ENCODE results near the gene ANTXR1. TPM values are rescaled to one million over a fixed set of nuclear protein-coding genes. Genes with fewer than 3 reads are reported as not detected.
A peak's percentile ranks its signal among the peaks of the same experiment; 100 is the strongest.

Gene ANTXR1
- total and polyA plus RNA-seq, 2 experiments from 2014 or later = 128 to 191 TPM

- H4K20me1 ChIP-seq (ENCODE audit: insufficient read depth) = peaks cover 21% of the 10 kb centered on the region; the same call in 1 of the 2 replicates
- no peak overlapping the region for H2AFZ ChIP-seq
- H3F3A ChIP-seq (ENCODE audit: insufficient read depth) = peaks cover 50% of the 10 kb centered on the region
- no peaks in the 10 kb centered on the region for H3K36me3 ChIP-seq (ENCODE audit: low read depth)
- peaks cover 74% of the 10 kb centered on the region for H3K4me1 ChIP-seq (ENCODE audit: insufficient read depth)
- H3K27ac ChIP-seq = no peak overlapping the region; the same call in 1 of the 2 replicates
- H3K79me2 ChIP-seq (ENCODE audit: insufficient read depth) = peaks cover 100% of the 10 kb centered on the region
- in situ Hi-C loops (cut with MboI) = no loop called here
- H3K4me2 ChIP-seq (ENCODE audit: unreplicated experiment) = no peak overlapping the region
- TF ChIP-seq EZH2 (IDR thresholded peaks at IDR 0.05; ENCODE audit: insufficient read depth, poor library complexity, severe bottlenecking) = no peak
- no peak for TF ChIP-seq EZH2phosphoT487 (IDR thresholded peaks at IDR 0.05; ENCODE audit: insufficient read depth, low read depth)
- no peaks in the 10 kb centered on the region for H3K9me2 ChIP-seq (ENCODE audit: insufficient read depth)
- H3K9me3 ChIP-seq (ENCODE audit: low read depth) = no peaks in the 10 kb centered on the region
- no peaks in the 10 kb centered on the region for H3K27me3 ChIP-seq (replicated peaks; ENCODE audit: insufficient read depth)
- DNase-seq = no peak
- H3K4me3 ChIP-seq = no peak overlapping the region
- H3K9ac ChIP-seq = no peak overlapping the region
- 61 to 66% methylated on average over 8 of the region's 8 CpGs for WGBS, 2 experiments (ENCODE audit: low coverage in 1 of 2, low lambda C conversion rate in 2 of 2, missing lambda C conversion rate in 2 of 2)
Observed at GRCh38 chr2:69020496-69021426, 7.8 kb downstream of the ANTXR1 start.

- no peaks in the 10 kb centered on the region for H3K36me3 ChIP-seq (ENCODE audit: low read depth)
- in situ Hi-C loops (cut with MboI) = no loop called here
- WGBS, 2 experiments (ENCODE audit: low coverage in 1 of 2, low lambda C conversion rate in 2 of 2, missing lambda C conversion rate in 2 of 2) = 89% methylated on average over 4 of the region's 4 CpGs
- peaks cover 25% of the 10 kb centered on the region; the same call in 1 of the 2 replicates for H4K20me1 ChIP-seq (ENCODE audit: insufficient read depth)
- H3K4me3 ChIP-seq = no peak overlapping the region
- no peak overlapping the region for H3K9ac ChIP-seq
- H3K27me3 ChIP-seq (replicated peaks; ENCODE audit: insufficient read depth) = no peaks in the 10 kb centered on the region
- no peak overlapping the region for H3K4me2 ChIP-seq (ENCODE audit: unreplicated experiment)
- TF ChIP-seq EZH2phosphoT487 (IDR thresholded peaks at IDR 0.05; ENCODE audit: insufficient read depth, low read depth) (no peak), EZH2 (IDR thresholded peaks at IDR 0.05; ENCODE audit: insufficient read depth, poor library complexity, severe bottlenecking) (no peak)
- H3K9me2 ChIP-seq (ENCODE audit: insufficient read depth) = no peaks in the 10 kb centered on the region
- peaks cover 47% of the 10 kb centered on the region for H3F3A ChIP-seq (ENCODE audit: insufficient read depth)
- H2AFZ ChIP-seq = no peak overlapping the region
- no peak overlapping the region for H3K27ac ChIP-seq
- H3K79me2 ChIP-seq (ENCODE audit: insufficient read depth) = peaks cover 100% of the 10 kb centered on the region
- H3K9me3 ChIP-seq (ENCODE audit: low read depth) = no peaks in the 10 kb centered on the region
- no peak for DNase-seq
- peaks cover 74% of the 10 kb centered on the region for H3K4me1 ChIP-seq (ENCODE audit: insufficient read depth)
Observed at GRCh38 chr2:69021727-69022126, 8.7 kb downstream of the ANTXR1 start.

- Histone ChIP-seq H3K27me3 (replicated peaks; ENCODE audit: insufficient read depth) (no peaks in the 10 kb centered on the region), H3K36me3 (ENCODE audit: low read depth) (no peaks in the 10 kb centered on the region), H3K4me1 (ENCODE audit: insufficient read depth) (peaks cover 69% of the 10 kb centered on the region), H3F3A (ENCODE audit: insufficient read depth) (peaks cover 39% of the 10 kb centered on the region), H3K9me3 (ENCODE audit: low read depth) (no peaks in the 10 kb centered on the region), H3K9me2 (ENCODE audit: insufficient read depth) (no peaks in the 10 kb centered on the region), H2AFZ (no peak overlapping the region), H3K79me2 (ENCODE audit: insufficient read depth) (peaks cover 100% of the 10 kb centered on the region), H3K9ac (no peak overlapping the region), H3K27ac (no peak overlapping the region), H3K4me3 (no peak overlapping the region), H4K20me1 (ENCODE audit: insufficient read depth) (peaks cover 25% of the 10 kb centered on the region; the same call in 1 of the 2 replicates), H3K4me2 (ENCODE audit: unreplicated experiment) (no peak overlapping the region)
- TF ChIP-seq EZH2phosphoT487 (IDR thresholded peaks at IDR 0.05; ENCODE audit: insufficient read depth, low read depth) = no peak
- TF ChIP-seq EZH2 (IDR thresholded peaks at IDR 0.05; ENCODE audit: insufficient read depth, poor library complexity, severe bottlenecking) = no peak
- WGBS, 2 experiments (ENCODE audit: low coverage in 1 of 2, low lambda C conversion rate in 2 of 2, missing lambda C conversion rate in 2 of 2) = 8 to 28% methylated on average over 1 of the region's 1 CpG
- in situ Hi-C loops (cut with MboI) = no loop called here
- peak; percentile 61 for DNase-seq
Observed at GRCh38 chr2:69022548-69022947, 9.6 kb downstream of the ANTXR1 start.

GRCh38 chr2:69023236-69023635 lies 10.3 kb downstream of the ANTXR1 start:
- Histone ChIP-seq H3F3A (ENCODE audit: insufficient read depth) (peaks cover 33% of the 10 kb centered on the region; the same call in 1 of the 2 replicates), H3K4me1 (ENCODE audit: insufficient read depth) (peaks cover 62% of the 10 kb centered on the region), H3K9me2 (ENCODE audit: insufficient read depth) (no peaks in the 10 kb centered on the region), H2AFZ (no peak overlapping the region), H3K36me3 (ENCODE audit: low read depth) (no peaks in the 10 kb centered on the region), H3K4me3 (no peak overlapping the region), H3K27me3 (replicated peaks; ENCODE audit: insufficient read depth) (no peaks in the 10 kb centered on the region), H3K27ac (no peak overlapping the region), H3K4me2 (ENCODE audit: unreplicated experiment) (no peak overlapping the region), H3K79me2 (ENCODE audit: insufficient read depth) (peaks cover 100% of the 10 kb centered on the region), H3K9ac (no peak overlapping the region), H3K9me3 (ENCODE audit: low read depth) (no peaks in the 10 kb centered on the region), H4K20me1 (ENCODE audit: insufficient read depth) (peaks cover 25% of the 10 kb centered on the region; the same call in 1 of the 2 replicates)
- in situ Hi-C loops (cut with MboI) = no loop called here
- TF ChIP-seq EZH2phosphoT487 (IDR thresholded peaks at IDR 0.05; ENCODE audit: insufficient read depth, low read depth) (no peak), EZH2 (IDR thresholded peaks at IDR 0.05; ENCODE audit: insufficient read depth, poor library complexity, severe bottlenecking) (no peak)
- 95 to 98% methylated on average over 2 of the region's 2 CpGs for WGBS, 2 experiments (ENCODE audit: low coverage in 1 of 2, low lambda C conversion rate in 2 of 2, missing lambda C conversion rate in 2 of 2)
- DNase-seq = no peak
